Stimulated activated CD8-positive, alpha-beta memory T cell treated with anti-CD3 and anti-CD28 coated beads, Interleukin-7, amount 100 ng/mL, for 1 hour (primary cell): ENCODE results near the gene IPO9.

Experiments
- DNase-seq, 2 donors: peaks; one replicate each; pipeline ENCODE4 v3.0.0-alpha.2; 2020; ENCODE audit warnings: low read depth in 2 of 2

IPO9 gene

GRCh38 chr1:201905234-201905890, 76.4 kb downstream of the IPO9 start:
- DNase-seq: no peak

GRCh38 chr1:201906336-201906735, 77.4 kb downstream of the IPO9 start:
- DNase-seq: no peak

GRCh38 chr1:201907621-201908020, 78.7 kb downstream of the IPO9 start:
- DNase-seq: no peak

- DNase-seq: no peak
These were observed 83.0 kb downstream of the IPO9 start for GRCh38 chr1:201911826-201912571.

- DNase-seq: no peak
These were observed 83.9 kb downstream of the IPO9 start for GRCh38 chr1:201912832-201913231.

- no peak for DNase-seq
These were observed 85.7 kb downstream of the IPO9 start for GRCh38 chr1:201914456-201915235.

GRCh38 chr1:201916649-201917249, 87.8 kb downstream of the IPO9 start:
- DNase-seq: no peak

GRCh38 chr1:201917362-201918033, 88.5 kb downstream of the IPO9 start:
- no peak for DNase-seq

- DNase-seq: no peak
These were observed 89.4 kb downstream of the IPO9 start for GRCh38 chr1:201918343-201918742.

- DNase-seq: no peak
These were observed 93.1 kb downstream of the IPO9 start for GRCh38 chr1:201921952-201922558.

GRCh38 chr1:201925301-201925567, 96.3 kb downstream of the IPO9 start:
- no peak for DNase-seq

- no peak for DNase-seq
These were observed 97.2 kb downstream of the IPO9 start for GRCh38 chr1:201925981-201926645.

- no peak for DNase-seq
These were observed 99.3 kb downstream of the IPO9 start for GRCh38 chr1:201928266-201928665.

GRCh38 chr1:201930137-201930536, 101.2 kb downstream of the IPO9 start:
- no peak for DNase-seq

- no peak for DNase-seq
These were observed 101.8 kb downstream of the IPO9 start for GRCh38 chr1:201930803-201931202.
